Endothelial cell of umbilical vein (primary cell): ENCODE measurements around the gene GAST. TPM values are rescaled to one million over a fixed set of nuclear protein-coding genes. Genes with fewer than 3 reads are reported as not detected.

Source experiments
- BruUV-seq: library from RNA; stranded (reverse); fragments of 400-500 nt; replicated peaks from 2 replicates; lab custom pipeline; 2021; lab: Mats Ljungman, UMichigan
- CTCF ChIA-PET: fragments of 300-600, 350-600 bp; sonication (Branson Sonifier 250); formaldehyde crosslinking; loops from one replicate; lab custom pipeline; 2021; ENCODE audit warnings: antibody characterized with exemption, inconsistent platforms; lab: Charles Lee
- POLR2A ChIA-PET: fragments of 300-600, 350-600 bp; sonication (Branson Sonifier 250); formaldehyde crosslinking; loops from one replicate; lab custom pipeline; 2021; ENCODE audit warnings: antibody characterized with exemption, inconsistent platforms; lab: Charles Lee
- DNase-seq: peaks from one replicate; pipeline ENCODE4 v3.0.0-alpha.2; 2011; ENCODE audit warnings: low read depth, low spot score
- FAIRE-seq: peaks from 2 replicates; lab custom pipeline; 2011; peaks lifted over from hg19 to GRCh38; lab: Jason Lieb, UNC
- H2AFZ ChIP-seq: 2 replicates; pipeline ENCODE4 v1.6.0; 2012; ENCODE audit warnings: low read depth, low read length, control low read depth, inconsistent platforms
- H3K27ac ChIP-seq: 2 replicates; pipeline ENCODE4 v1.5.1; 2011; ENCODE audit warnings: low read depth, mild to moderate bottlenecking, control low read depth, low read length, moderate library complexity; ENCODE audit not compliant: insufficient read depth
- H3K27me3 ChIP-seq, 2 experiments: 2 replicates each; pipeline versions ENCODE4 v1.6.0 to v1.6.1; 2011; ENCODE audit warnings: low read length in 2 of 2, mixed read lengths in 1 of 2; ENCODE audit not compliant: control insufficient read depth in 2 of 2, insufficient read depth in 2 of 2
- H3K36me3 ChIP-seq, 2 experiments: 2 replicates in 1 of 2; 3 replicates in 1 of 2; pipeline ENCODE4 v1.5.1; 2011; ENCODE audit warnings: low read length in 2 of 2, mild to moderate bottlenecking in 1 of 2, moderate library complexity in 1 of 2; ENCODE audit not compliant: control insufficient read depth in 2 of 2, insufficient read depth in 2 of 2; ENCODE audit errors: extremely low read depth in 1 of 2
- H3K4me1 ChIP-seq: 3 replicates; pipeline ENCODE4 v1.5.1; 2011; ENCODE audit warnings: mild to moderate bottlenecking, low read length; ENCODE audit not compliant: control insufficient read depth, insufficient read depth; ENCODE audit errors: extremely low read depth
- H3K4me2 ChIP-seq: 2 replicates; pipeline ENCODE4 v1.6.1; 2011; ENCODE audit warnings: low read length, control low read depth, mixed read lengths; ENCODE audit not compliant: insufficient read depth
- H3K4me3 ChIP-seq, 3 experiments: fragments of 200-600 bp in 1 of 3; sonication (generic), shearing (Covaris generic) in 1 of 3; replicated peaks in 1 of 3; 2 replicates each; pipeline ENCODE4 v1.5.1; 2011 to 2016; ENCODE audit warnings: control low read depth in 3 of 3, low read length in 3 of 3, mild to moderate bottlenecking in 2 of 3, inconsistent platforms in 1 of 3, low read depth in 1 of 3, moderate library complexity in 1 of 3; ENCODE audit not compliant: insufficient read depth in 1 of 3
- H3K79me2 ChIP-seq: 2 replicates; pipeline ENCODE4 v1.6.0; 2012; ENCODE audit warnings: low read length, inconsistent platforms; ENCODE audit not compliant: control insufficient read depth, insufficient read depth
- H3K9ac ChIP-seq: replicated peaks from 2 replicates; pipeline ENCODE3; 2011; ENCODE audit warnings: low read length, control low read depth; ENCODE audit not compliant: insufficient read depth; ENCODE audit errors: extremely low read depth
- H3K9me1 ChIP-seq: replicated peaks from 3 replicates; pipeline ENCODE4 v1.6.0; 2011; ENCODE audit warnings: mild to moderate bottlenecking, low read length; ENCODE audit not compliant: control insufficient read depth, insufficient read depth; ENCODE audit errors: extremely low read depth
- H3K9me3 ChIP-seq: replicated peaks from 2 replicates; pipeline ENCODE4 v1.5.1; 2012; ENCODE audit warnings: low read length, inconsistent platforms; ENCODE audit not compliant: control insufficient read depth, insufficient read depth
- H4K20me1 ChIP-seq: replicated peaks from 2 replicates; pipeline ENCODE3; 2011; ENCODE audit warnings: mild to moderate bottlenecking, low read length; ENCODE audit not compliant: control insufficient read depth, insufficient read depth; ENCODE audit errors: extremely low read depth
- CTCF ChIP-seq, 2 donors: IDR thresholded peaks; 1 replicate in 1 of 2; 2 replicates in 1 of 2; pipeline ENCODE4 v1.5.1; 2011; ENCODE audit warnings: low read length in 2 of 2, mild to moderate bottlenecking in 2 of 2, moderate library complexity in 2 of 2, control low read depth in 1 of 2, inconsistent platforms in 1 of 2, low read depth in 1 of 2; ENCODE audit not compliant: insufficient read depth in 1 of 2; ENCODE audit errors: extremely low read depth in 1 of 2
- EZH2 ChIP-seq: IDR thresholded peaks from 2 replicates; pipeline ENCODE4 v1.6.1; 2012; ENCODE audit warnings: borderline replicate concordance, low read depth, mild to moderate bottlenecking, moderate library complexity, low read length, inconsistent platforms; ENCODE audit not compliant: severe bottlenecking
- FOS ChIP-seq: IDR thresholded peaks from 2 replicates; pipeline ENCODE4 v1.6.1; 2011; ENCODE audit warnings: mild to moderate bottlenecking, low read length, moderate library complexity, borderline replicate concordance; ENCODE audit not compliant: insufficient read depth
- GATA2 ChIP-seq: IDR thresholded peaks from 2 replicates; pipeline ENCODE4 v1.7.0; 2011; ENCODE audit warnings: low read depth, mild to moderate bottlenecking, moderate library complexity, mixed read lengths, low read length; ENCODE audit not compliant: insufficient read length, insufficient read depth
- JUN ChIP-seq: IDR thresholded peaks from 2 replicates; pipeline ENCODE4 v1.6.1; 2011; ENCODE audit warnings: borderline replicate concordance, low read depth; ENCODE audit not compliant: insufficient read length, insufficient read depth
- MAX ChIP-seq: IDR thresholded peaks from 2 replicates; pipeline ENCODE4 v1.6.1; 2011; ENCODE audit not compliant: insufficient read depth, insufficient read length
- MYC ChIP-seq: IDR thresholded peaks from one replicate; pipeline ENCODE4 v1.6.1; 2011; ENCODE audit warnings: mild to moderate bottlenecking, low read depth, low read length
- POLR2A ChIP-seq: IDR thresholded peaks from 2 replicates; pipeline ENCODE4 v1.6.1; 2012; ENCODE audit warnings: low read depth, mild to moderate bottlenecking, control low read depth, low read length
- POLR2AphosphoS5 ChIP-seq: IDR thresholded peaks from 2 replicates; pipeline ENCODE4 v1.6.1; 2012; ENCODE audit warnings: low read depth, mild to moderate bottlenecking, control low read depth, low read length, moderate library complexity; ENCODE audit not compliant: insufficient read depth
- dilution Hi-C: fragments of 300-500 bp; cut with MboI; formaldehyde crosslinking; loops from one replicate; pipeline ENCODE4 v1.15.0; 2019; ENCODE audit warnings: low sequenced_read_pairs; ENCODE audit not compliant: extremely low pct_ligation_motif_present
- intact Hi-C: fragments of 100-400 bp; cut with micrococcal nuclease; formaldehyde crosslinking; loops from one replicate; pipeline ENCODE4 v1.10.0; 2022
- polyA plus RNA-seq, 4 experiments: library from polyadenylated mRNA; depleted of rRNA in 3 of 4; stranded (reverse) in 3 of 4; unstranded in 1 of 4; fragments of >200 nt; gene quantifications; 2 replicates each; pipeline versions ENCODE4 v1.2.1 to v1.2.3, GENCODE V29; 2011 to 2012; ENCODE audit warnings: missing spikeins in 1 of 4
- total RNA-seq: library from RNA; stranded (reverse); gene quantifications from 2 replicates; pipeline ENCODE4 v1.2.3, GENCODE V29; 2021

Gene GAST
- total and polyA plus RNA-seq, 2 donors (not counting 3 experiments of a cell fraction or from before 2014, with no cell fraction given) = not detected

- H3K27ac ChIP-seq = no peak overlapping the region
- H4K20me1 ChIP-seq = no peaks in the 10 kb centered on the region
- ChIA-PET CTCF (interaction anchor here (1.7 kb wide), 1 partner anchor 9 kb away, joined by 5 read pairs; no protein-coding TSS in a partner anchor), POLR2A (no interaction called here)
- H3K9me1 ChIP-seq = no peaks in the 10 kb centered on the region
- H3K9me3 ChIP-seq = no peaks in the 10 kb centered on the region
- H3K36me3 ChIP-seq = no peaks in the 10 kb centered on the region
- H3K27me3 ChIP-seq = peaks cover 32 to 39% of the 10 kb centered on the region in 2 experiments
- peaks cover 2% of the 10 kb centered on the region for H3K4me1 ChIP-seq
- no peak overlapping the region for H2AFZ ChIP-seq
- H3K4me2 ChIP-seq = no peak overlapping the region
- no TSS peak for BruUV-seq
- no peak for DNase-seq
- intact Hi-C loops = no loop called here
- no peak overlapping the region for H3K9ac ChIP-seq
- FAIRE-seq = no peak
- dilution Hi-C loops = no loop called here
- no peaks in the 10 kb centered on the region for H3K79me2 ChIP-seq
- TF ChIP-seq FOS (no peak), JUN (no peak), CTCF (IDR thresholded peaks at IDR 0.05; ENCODE audit: extremely low read depth in 1 of 2, insufficient read depth in 1 of 2, low read depth in 1 of 2, low read length in 2 of 2) (no peak), MAX (no peak), GATA2 (no peak), MYC (no peak), POLR2A (no peak), EZH2 (no peak), POLR2AphosphoS5 (no peak)
- H3K4me3 ChIP-seq = no peak overlapping the region
These were observed 18.3 kb downstream of the GAST start for GRCh38 chr17:41730479-41730878.
